Omental fat pad (tissue), 4 donors: Measurements from ENCODE around the gene CKS1B. TPM values are rescaled to one million over a fixed set of nuclear protein-coding genes. Genes with fewer than 3 reads are reported as not detected.

Experiments used
- ATAC-seq: fragments of 150-250 bp; one replicate; pipeline ENCODE4 v1.9.1; 2016; ENCODE audit warnings: mild to moderate bottlenecking, moderate library complexity; ENCODE audit not compliant: low FRiP score
- DNase-seq: peaks from one replicate; pipeline ENCODE4 v3.0.0-alpha.2; 2019; ENCODE audit warnings: low spot score
- CTCF ChIP-seq, 3 donors: fragments of 450-650 bp; IDR thresholded peaks; one replicate each; pipeline ENCODE4 v1.5.1; 2016 to 2017; ENCODE audit warnings: antibody characterized with exemption in 3 of 3, mild to moderate bottlenecking in 3 of 3, moderate library complexity in 2 of 3
- total RNA-seq, 4 donors: library from RNA; depleted of rRNA; stranded (reverse); fragments of >200 nt; gene quantifications; one replicate each; pipeline ENCODE4 v1.1.0, GENCODE V29; 2016

The CKS1B gene
- total RNA-seq, 4 donors from 2014 or later, result 34.0 to 72.8 (median 43.2) TPM

GRCh38 chr1:154996966-154997701 lies 22.7 kb downstream of the CKS1B start:
- no peak for ATAC-seq
- TF ChIP-seq CTCF (IDR thresholded peaks at IDR 0.05), result no peak
- no peak for DNase-seq

GRCh38 chr1:154998201-154998780 lies 23.8 kb downstream of the CKS1B start:
- no peak for ATAC-seq
- no peak for TF ChIP-seq CTCF (IDR thresholded peaks at IDR 0.05)
- DNase-seq, result no peak

- peak in 1 of 3 donors; percentile 47 for TF ChIP-seq CTCF (IDR thresholded peaks at IDR 0.05)
- no peak for DNase-seq
- ATAC-seq, result no peak
Observed at GRCh38 chr1:154998818-154999570, 24.5 kb downstream of the CKS1B start.

- TF ChIP-seq CTCF (IDR thresholded peaks at IDR 0.05), result no peak
- ATAC-seq (no peak), DNase-seq (no peak)
Observed at GRCh38 chr1:154999571-155000410, 25.3 kb downstream of the CKS1B start.

GRCh38 chr1:155000411-155000725 lies 25.9 kb downstream of the CKS1B start:
- no peak for DNase-seq
- TF ChIP-seq CTCF (IDR thresholded peaks at IDR 0.05), result no peak
- ATAC-seq, result no peak

GRCh38 chr1:155000726-155001424 lies 26.4 kb downstream of the CKS1B start:
- TF ChIP-seq CTCF (IDR thresholded peaks at IDR 0.05), result no peak
- peak; percentile 67 for DNase-seq

More at GRCh38 chr1:155000726-155001424, 26.4 kb downstream of the CKS1B start:
- ATAC-seq, result peak; percentile 67
